Right lobe of liver (tissue), 4 donors: ENCODE data around the gene RND2.

Source experiments
- POLR2A ChIP-seq: fragments of 450-650 bp; IDR thresholded peaks from one replicate; pipeline ENCODE4 v1.6.1; 2017; ENCODE audit warnings: antibody characterized with exemption, mild to moderate bottlenecking
- TF ChIP-seq, protein P1 (sequence below), 4 donors: fragments of 200-600 bp in 3 of 4; fragments of 450-650 bp in 1 of 4; IDR thresholded peaks; one replicate each; pipeline versions ENCODE4 v1.5.1 to v1.8.0; 2016 to 2022; ENCODE audit warnings: antibody characterized with exemption in 4 of 4, mild to moderate bottlenecking in 2 of 4
- donor health status: DM: no; HTN: no; CAD: no.
- donor health status: DM: no; HTN: no; CAD: no.
- donor health status: DM: no; HTN: yes; CAD: no.

DNA sequence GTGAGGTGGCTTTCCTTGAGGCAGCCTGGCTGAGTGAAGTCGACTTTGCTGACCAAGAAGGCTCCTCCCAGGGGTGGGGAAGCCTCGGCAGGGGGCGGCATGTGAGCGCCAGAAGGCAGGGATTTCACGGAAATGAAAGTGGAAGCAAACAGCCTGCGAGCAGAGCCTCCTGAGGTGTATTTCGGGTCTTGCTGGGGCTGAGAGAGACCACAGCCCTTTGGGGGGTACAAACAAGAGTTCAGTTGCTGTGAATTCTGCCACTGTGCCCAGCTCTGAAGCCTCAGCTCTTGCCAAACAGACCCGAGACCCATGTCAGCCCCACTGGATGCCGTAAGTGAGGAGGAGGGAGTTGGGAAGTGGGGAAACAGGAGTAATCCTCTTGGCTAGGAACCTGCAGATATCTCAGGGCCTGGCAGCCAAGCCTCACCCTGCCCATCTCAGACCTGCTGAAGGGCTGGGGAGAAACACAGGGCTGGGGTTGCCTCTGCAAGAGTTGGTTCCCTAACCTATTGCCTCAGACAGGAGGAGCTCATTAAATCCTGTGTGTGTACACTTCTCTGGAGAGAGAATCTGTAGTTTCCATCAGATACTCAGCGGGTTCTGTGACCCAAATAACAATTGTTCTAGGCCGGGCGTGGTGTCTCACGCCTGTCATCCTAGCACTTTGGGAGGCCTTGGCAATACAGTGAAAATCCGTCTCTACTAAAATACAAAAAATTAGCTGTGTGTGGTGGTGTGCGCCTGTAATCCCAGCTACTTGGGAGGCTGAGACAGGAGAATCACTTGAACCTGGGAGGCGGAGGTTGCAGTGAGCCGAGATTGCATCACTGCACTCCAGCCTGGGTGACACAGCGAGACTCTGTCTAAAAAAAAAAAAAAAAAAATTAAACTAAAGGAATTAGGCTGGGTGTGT is 18.1 kb upstream of the RND2 start, which contains the start of gene IFI35:
- TF ChIP-seq, protein P1, sequence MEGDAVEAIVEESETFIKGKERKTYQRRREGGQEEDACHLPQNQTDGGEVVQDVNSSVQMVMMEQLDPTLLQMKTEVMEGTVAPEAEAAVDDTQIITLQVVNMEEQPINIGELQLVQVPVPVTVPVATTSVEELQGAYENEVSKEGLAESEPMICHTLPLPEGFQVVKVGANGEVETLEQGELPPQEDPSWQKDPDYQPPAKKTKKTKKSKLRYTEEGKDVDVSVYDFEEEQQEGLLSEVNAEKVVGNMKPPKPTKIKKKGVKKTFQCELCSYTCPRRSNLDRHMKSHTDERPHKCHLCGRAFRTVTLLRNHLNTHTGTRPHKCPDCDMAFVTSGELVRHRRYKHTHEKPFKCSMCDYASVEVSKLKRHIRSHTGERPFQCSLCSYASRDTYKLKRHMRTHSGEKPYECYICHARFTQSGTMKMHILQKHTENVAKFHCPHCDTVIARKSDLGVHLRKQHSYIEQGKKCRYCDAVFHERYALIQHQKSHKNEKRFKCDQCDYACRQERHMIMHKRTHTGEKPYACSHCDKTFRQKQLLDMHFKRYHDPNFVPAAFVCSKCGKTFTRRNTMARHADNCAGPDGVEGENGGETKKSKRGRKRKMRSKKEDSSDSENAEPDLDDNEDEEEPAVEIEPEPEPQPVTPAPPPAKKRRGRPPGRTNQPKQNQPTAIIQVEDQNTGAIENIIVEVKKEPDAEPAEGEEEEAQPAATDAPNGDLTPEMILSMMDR (IDR thresholded peaks at IDR 0.05), result peak; percentile 21 to 65 (median 56)
- peak; percentile 57 for TF ChIP-seq POLR2A
